GM19240 (cell line): ENCODE results near the gene MAN2A1.

Experiments used
- DNase-seq: peaks from one replicate; pipeline ENCODE4 v3.0.0; 2011; ENCODE audit warnings: low spot score; ENCODE audit not compliant: insufficient read length

MAN2A1 gene

GRCh38 chr5:109905906-109906305 lies 216.2 kb downstream of the MAN2A1 start:
- no peak for DNase-seq

- no peak for DNase-seq
Measured at GRCh38 chr5:109907189-109907588, 217.5 kb downstream of the MAN2A1 start.

DNA sequence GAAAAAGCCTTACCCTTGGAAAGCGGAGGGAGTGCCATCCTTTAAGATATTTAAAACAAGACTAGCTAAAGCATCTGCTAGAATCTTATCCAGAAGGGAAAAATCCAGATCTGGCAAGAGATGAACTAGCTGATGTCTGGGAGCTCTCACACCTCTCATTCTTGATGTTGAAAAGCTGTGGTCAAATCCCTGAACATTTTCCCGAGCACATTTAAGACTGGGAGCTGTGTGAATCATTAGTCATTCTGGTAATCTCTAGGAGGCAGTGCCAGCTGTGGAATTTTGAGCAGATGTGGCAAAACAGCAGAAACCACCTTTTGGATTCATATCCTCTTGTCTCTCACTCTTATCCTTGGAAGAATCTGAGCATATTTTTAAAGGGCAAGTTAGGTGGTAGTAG lies 218.0 kb downstream of the MAN2A1 start:
- DNase-seq: no peak

DNA sequence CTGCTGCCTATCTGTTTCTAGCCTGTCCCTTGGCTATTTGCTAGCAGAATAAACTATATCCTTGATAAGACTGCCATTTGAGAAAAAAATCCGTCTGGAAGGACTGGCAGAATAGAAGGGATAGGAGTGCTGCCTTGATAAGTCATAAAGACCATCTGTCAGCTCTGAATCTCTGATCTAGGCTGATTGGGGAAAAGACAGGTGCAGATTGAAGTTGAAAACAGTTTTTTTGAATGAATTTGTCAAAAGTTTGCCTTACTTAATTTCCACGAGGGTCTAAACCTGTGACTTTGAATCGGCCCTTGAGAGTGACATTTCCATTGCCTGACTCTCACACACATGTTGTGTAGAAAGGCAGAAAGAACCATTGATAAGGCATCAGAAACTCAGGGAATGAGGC lies 218.6 kb downstream of the MAN2A1 start:
- no peak for DNase-seq

GRCh38 chr5:109910874-109911273 lies 221.1 kb downstream of the MAN2A1 start:
- no peak for DNase-seq

DNA sequence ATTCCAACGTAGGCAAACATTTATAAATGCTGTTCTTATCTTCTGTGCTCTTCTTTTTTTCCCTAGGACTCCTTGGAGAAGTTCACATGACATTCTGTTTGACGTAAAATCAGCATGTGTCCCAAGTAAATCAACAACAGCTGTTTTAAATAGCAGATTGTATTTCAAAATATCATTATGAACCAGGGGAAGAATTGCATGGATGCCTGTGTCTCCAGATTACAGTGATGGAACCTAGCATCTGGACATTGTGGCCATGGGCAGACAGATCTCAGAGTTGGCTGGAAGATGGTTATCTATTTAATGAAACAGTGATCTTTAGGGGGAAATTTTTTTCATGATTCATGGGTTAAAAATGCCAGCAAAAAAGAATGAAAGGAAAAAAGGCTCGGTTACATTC lies 222.0 kb downstream of the MAN2A1 start:
- DNase-seq: no peak

DNA sequence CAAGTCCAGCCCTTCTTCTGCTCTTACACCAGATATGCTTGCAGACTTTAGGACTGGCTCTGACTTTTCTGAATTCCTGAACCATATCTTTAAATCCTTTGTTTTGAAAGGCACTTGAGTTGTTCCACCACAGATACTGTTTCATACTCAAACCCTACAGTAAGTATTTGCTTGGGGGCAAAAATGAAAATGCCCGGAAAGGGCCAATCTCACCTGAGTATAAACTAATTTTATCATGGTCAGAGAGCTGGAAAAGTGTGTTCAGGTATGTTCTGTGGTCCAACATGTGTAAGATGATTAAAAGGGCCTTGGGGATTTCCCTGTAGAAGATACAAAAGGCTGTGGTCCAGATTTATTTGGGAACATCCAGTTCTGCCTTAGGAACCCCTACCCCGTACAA lies 225.2 kb downstream of the MAN2A1 start:
- no peak for DNase-seq

GRCh38 chr5:109916481-109917153 lies 226.9 kb downstream of the MAN2A1 start:
- no peak for DNase-seq
